ENCODE results near the gene FN3K.

Gene FN3K

DNA sequence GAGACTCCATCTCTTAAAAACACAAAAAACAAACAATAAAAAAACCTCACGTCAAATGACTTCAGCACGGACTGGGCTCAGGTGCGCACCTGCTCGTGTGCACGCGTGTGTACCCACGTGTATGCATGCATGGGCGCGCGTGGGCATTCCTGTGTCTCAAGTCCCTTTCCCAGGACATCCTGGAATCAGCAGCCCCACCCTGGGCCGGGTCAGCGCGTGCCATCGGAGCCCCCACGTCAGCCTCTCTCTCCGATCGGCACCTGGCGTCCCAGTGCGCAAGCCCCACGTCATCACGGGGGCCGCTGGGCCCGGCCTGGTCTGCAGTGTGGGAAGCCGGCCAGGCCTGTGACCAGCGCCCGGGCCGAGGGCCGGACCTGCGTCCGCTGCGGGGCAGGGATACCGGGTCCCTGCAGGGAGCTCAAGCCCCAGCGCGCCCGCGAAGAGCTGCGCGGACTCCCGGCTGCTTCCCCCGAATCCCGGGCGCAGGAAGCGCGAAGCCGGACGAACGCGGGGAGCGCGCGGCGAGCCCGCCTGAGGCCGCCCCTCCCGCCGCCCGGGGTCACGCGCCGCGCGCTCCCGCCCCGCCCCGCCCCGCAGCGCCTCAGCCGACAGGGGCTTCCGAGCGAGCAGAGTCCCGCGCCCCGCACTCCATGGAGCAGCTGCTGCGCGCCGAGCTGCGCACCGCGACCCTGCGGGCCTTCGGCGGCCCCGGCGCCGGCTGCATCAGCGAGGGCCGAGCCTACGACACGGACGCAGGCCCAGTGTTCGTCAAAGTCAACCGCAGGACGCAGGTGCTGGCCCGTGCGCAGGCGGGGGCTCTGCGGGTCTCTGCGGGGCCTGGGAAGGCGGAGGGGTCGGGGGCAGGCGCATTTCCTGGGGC lies at the start of gene FN3K:
FN3K (plus strand) TSS at position 629 of the 880 bp plus-strand sequence; CDS start at position 651, 22 bp downstream.
- H3K4me1 ChIP-seq, result peaks cover 0 to 26% (median 15%) of the 10 kb centered on the region in 4 donors
- H3K4me3 ChIP-seq, result peak within 1 kb of the TSS; percentile 82 to 89
- peaks cover 0 to 2% (median 0%) of the 10 kb centered on the region in 3 donors for H3K9me3 ChIP-seq
- TF ChIP-seq, protein P1, sequence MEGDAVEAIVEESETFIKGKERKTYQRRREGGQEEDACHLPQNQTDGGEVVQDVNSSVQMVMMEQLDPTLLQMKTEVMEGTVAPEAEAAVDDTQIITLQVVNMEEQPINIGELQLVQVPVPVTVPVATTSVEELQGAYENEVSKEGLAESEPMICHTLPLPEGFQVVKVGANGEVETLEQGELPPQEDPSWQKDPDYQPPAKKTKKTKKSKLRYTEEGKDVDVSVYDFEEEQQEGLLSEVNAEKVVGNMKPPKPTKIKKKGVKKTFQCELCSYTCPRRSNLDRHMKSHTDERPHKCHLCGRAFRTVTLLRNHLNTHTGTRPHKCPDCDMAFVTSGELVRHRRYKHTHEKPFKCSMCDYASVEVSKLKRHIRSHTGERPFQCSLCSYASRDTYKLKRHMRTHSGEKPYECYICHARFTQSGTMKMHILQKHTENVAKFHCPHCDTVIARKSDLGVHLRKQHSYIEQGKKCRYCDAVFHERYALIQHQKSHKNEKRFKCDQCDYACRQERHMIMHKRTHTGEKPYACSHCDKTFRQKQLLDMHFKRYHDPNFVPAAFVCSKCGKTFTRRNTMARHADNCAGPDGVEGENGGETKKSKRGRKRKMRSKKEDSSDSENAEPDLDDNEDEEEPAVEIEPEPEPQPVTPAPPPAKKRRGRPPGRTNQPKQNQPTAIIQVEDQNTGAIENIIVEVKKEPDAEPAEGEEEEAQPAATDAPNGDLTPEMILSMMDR (IDR thresholded peaks at IDR 0.05), result no peak
- intact Hi-C loops (cut with DNase I; ENCODE audit: low total_unique reads), result no loop called here
- peak; percentile 47 to 91 for DNase-seq
- no peaks in the 10 kb centered on the region for H3K27me3 ChIP-seq
- peaks cover 11 to 35% (median 25%) of the 10 kb centered on the region in 3 donors for H3K36me3 ChIP-seq
- peak within 1 kb of the TSS; percentile 80 to 93 for H3K27ac ChIP-seq

DNA sequence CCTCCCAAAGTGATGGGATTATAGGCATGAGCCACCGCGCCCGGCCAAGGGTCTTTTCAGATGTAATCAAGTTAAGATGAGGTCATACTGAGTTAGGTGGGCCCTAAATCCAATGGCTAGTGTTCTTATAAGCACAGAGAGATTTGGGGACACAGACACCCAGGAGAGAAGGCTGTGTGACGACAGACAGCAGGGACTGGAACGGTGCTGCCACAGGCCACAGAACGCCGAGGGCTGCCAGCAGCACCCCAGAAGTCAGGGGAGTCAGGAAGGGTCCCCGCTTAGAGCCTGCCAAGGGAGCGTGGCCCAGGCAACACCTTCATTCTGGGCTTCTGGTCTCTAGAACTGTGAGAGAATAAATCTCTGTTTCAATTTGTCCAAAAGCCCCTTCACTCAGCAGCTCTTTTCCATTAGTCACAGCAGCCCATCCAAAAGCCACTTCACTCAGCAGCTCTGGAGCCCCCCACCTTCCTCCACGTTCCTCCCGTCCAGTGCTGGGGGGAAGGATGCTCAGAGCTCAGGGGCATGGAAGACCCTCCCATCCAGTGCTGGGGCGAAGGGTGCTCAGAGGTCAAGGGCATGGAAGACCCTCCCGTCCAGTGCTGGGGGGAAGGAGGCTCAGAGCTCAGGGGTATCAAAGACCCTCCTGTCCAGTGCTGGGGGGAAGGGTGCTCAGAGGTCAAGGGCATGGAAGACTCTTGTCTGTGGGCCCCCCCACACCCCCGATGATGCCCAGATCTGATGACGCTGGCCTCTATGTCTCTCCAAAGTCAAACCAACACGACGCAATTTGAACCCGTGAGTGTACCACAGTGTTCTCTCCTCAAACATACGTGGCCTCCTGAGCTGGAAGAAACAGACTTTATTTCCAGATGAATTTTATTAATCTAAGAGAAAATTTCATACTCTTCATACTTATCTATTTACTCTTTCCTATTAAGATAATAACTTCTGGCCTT lies 48.8 kb upstream of the FN3K start:
- intact Hi-C loops (cut with DNase I; ENCODE audit: low total_unique reads), result no loop called here
- H3K36me3 ChIP-seq, result peaks cover 0 to 6% (median 0%) of the 10 kb centered on the region in 3 donors
- H3K27me3 ChIP-seq, result no peaks in the 10 kb centered on the region
- H3K4me1 ChIP-seq, result peaks cover 0 to 8% (median 0%) of the 10 kb centered on the region in 4 donors
- no peak for DNase-seq
- TF ChIP-seq, protein P1 (IDR thresholded peaks at IDR 0.05), result no peak
- no peak overlapping the region for H3K4me3 ChIP-seq
- H3K9me3 ChIP-seq, result peaks cover 0 to 3% (median 2%) of the 10 kb centered on the region in 3 donors
- no peak overlapping the region for H3K27ac ChIP-seq

DNA sequence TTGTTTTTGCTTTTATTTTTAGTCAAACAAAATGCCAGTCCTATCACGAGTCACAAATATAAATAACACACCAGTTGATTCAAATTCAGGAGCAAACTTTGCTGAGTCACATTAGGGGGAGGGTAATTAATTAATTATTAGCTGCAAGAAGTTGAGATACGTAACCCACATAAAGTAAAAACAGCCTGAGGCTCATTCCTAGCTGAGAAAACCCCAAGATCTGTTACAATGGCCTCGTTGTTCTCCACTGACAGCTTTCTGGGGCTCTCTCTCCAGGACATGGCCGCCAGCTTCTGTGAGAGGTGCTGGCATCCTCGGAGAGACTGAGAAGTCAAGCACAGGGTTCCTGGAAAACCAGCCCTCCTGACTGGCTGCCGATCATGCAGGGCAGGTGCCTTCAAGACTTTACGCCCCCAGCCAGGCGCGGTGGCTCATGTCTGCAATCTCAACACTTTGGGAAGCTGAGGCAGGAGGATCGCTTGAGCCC lies 48.0 kb upstream of the FN3K start:
- no peak for DNase-seq
- intact Hi-C loops (cut with DNase I; ENCODE audit: low total_unique reads), result no loop called here
- H3K4me1 ChIP-seq, result peaks cover 0 to 8% (median 0%) of the 10 kb centered on the region in 4 donors
- no peaks in the 10 kb centered on the region for H3K27me3 ChIP-seq
- H3K4me3 ChIP-seq, result no peak overlapping the region
- no peak overlapping the region for H3K27ac ChIP-seq
- TF ChIP-seq, protein P1 (IDR thresholded peaks at IDR 0.05), result no peak
- H3K36me3 ChIP-seq, result peaks cover 0 to 9% (median 0%) of the 10 kb centered on the region in 3 donors
- H3K9me3 ChIP-seq, result no peaks in the 10 kb centered on the region

DNA sequence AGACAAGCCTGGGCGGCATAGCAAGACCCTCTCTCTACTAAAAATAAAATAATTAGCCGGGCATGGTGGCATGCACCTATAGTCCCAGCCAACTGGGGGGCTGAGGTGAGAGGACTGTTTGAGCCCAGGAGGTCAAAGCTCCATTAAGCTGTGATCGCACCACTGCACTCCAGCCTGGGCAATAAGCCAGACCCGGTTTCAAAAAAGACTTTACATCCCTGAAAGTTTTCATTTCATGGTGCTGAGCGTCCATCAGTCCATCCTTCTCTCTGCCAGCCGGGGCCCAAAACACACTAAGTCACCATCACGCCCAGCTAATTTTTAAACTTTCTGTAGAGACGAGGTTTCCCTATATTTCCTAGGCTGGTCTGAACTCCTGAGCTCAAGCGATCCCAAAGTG lies 47.5 kb upstream of the FN3K start:
- intact Hi-C loops (cut with DNase I; ENCODE audit: low total_unique reads), result no loop called here
- Histone ChIP-seq H3K36me3 (peaks cover 0 to 9% (median 0%) of the 10 kb centered on the region in 3 donors), H3K27me3 (no peaks in the 10 kb centered on the region), H3K4me3 (no peak overlapping the region), H3K9me3 (no peaks in the 10 kb centered on the region), H3K27ac (no peak overlapping the region), H3K4me1 (peaks cover 0 to 8% (median 0%) of the 10 kb centered on the region in 4 donors)
- TF ChIP-seq, protein P1 (IDR thresholded peaks at IDR 0.05), result no peak
- DNase-seq, result no peak

DNA sequence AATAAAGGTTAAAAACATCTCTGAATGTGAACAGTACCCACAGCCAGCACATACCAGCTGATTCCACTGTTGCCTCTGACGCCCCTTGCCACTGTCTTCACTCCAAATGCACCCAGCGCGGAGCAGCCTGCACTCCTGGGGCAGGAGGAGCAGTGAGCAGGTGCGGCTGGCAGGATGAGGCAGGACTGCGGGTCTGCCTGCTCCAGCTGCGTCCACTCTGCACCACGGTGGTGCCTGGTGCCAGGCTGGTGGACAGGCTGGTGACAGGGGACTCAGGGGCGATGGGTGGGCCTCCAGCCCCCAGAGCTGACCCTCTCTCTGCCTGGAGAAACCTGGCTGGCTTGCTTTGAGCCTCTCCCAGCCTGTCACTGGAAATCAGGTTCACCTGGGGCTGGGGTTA lies 46.3 kb upstream of the FN3K start:
- Histone ChIP-seq H3K4me1 (peaks cover 0 to 8% (median 0%) of the 10 kb centered on the region in 4 donors), H3K27ac (no peak overlapping the region), H3K9me3 (no peaks in the 10 kb centered on the region), H3K4me3 (no peak overlapping the region), H3K36me3 (peaks cover 0 to 9% (median 0%) of the 10 kb centered on the region in 3 donors), H3K27me3 (no peaks in the 10 kb centered on the region)
- TF ChIP-seq, protein P1 (IDR thresholded peaks at IDR 0.05), result no peak
- intact Hi-C loops (cut with DNase I; ENCODE audit: low total_unique reads), result no loop called here
- DNase-seq, result no peak
